Uterine smooth muscle cell (primary cell): ENCODE measurements around the gene CASQ1. TPM values are rescaled to one million over a fixed set of nuclear protein-coding genes. Genes with fewer than 3 reads are reported as not detected.

Experiments
- total RNA-seq: library from RNA; depleted of rRNA; stranded (reverse); fragments of >200 nt; gene quantifications from 2 replicates; pipeline ENCODE4 v1.2.3, GENCODE V29; 2014

CASQ1 gene
- 0.25 TPM in 1 of 2 replicates, not detected in the other for total RNA-seq

GRCh38 chr1:160189649-160190625, at the start of gene CASQ1:
CASQ1 (plus strand) TSS chr1:160190575; CDS start chr1:160190752, 177 bp downstream.

GRCh38 chr1:160151303-160151702, 39.1 kb upstream of the CASQ1 start, which contains the start of gene ATP1A4:
ATP1A4 (plus strand) TSS chr1:160151603; CDS start chr1:160152041, 438 bp downstream.

GRCh38 chr1:160205242-160206035, 15.1 kb downstream of the CASQ1 start, which contains the start of gene PEA15:
PEA15 (plus strand) TSS chr1:160205384; CDS start chr1:160211545, 6,161 bp downstream.

Other genes with a start within 250 kb of the CASQ1 start
- gene IGSF9, start 245.0 kb upstream of the CASQ1 start, total RNA-seq = under 0.01 TPM in 1 of 2 replicates, not detected in the other
- gene SLAMF9, start 236.3 kb upstream of the CASQ1 start, total RNA-seq = not detected in 2 replicates
- gene PIGM, start 158.6 kb upstream of the CASQ1 start, total RNA-seq = 3.1 and 4.0 TPM in 2 replicates
- under 0.01 TPM in 1 of 2 replicates, not detected in the other for gene KCNJ10, start 120.4 kb upstream of the CASQ1 start, total RNA-seq
- not detected in 2 replicates for gene KCNJ9, start 109.0 kb upstream of the CASQ1 start, total RNA-seq
- 12.3 and 32.0 TPM in 2 replicates for gene IGSF8, start 92.0 kb upstream of the CASQ1 start, total RNA-seq
- gene ATP1A2, start 74.8 kb upstream of the CASQ1 start, total RNA-seq = 0.37 TPM in 1 of 2 replicates, not detected in the other
- not detected in 2 replicates for gene ATP1A4, start 39.0 kb upstream of the CASQ1 start, total RNA-seq
- 69.9 and 81.6 TPM in 2 replicates for gene PEA15, start 14.8 kb downstream of the CASQ1 start, total RNA-seq
- 76.9 and 87.0 TPM in 2 replicates for gene DCAF8, start 72.0 kb downstream of the CASQ1 start, total RNA-seq
- 52.0 and 59.2 TPM in 2 replicates for gene PEX19, start 94.6 kb downstream of the CASQ1 start, total RNA-seq
- gene COPA, start 152.7 kb downstream of the CASQ1 start, total RNA-seq = 327 and 372 TPM in 2 replicates
- gene NCSTN, start 152.8 kb downstream of the CASQ1 start, total RNA-seq = 69.7 and 75.9 TPM in 2 replicates
- not detected in 2 replicates for gene NHLH1, start 176.5 kb downstream of the CASQ1 start, total RNA-seq
- gene VANGL2, start 210.0 kb downstream of the CASQ1 start, total RNA-seq = under 0.01 TPM in 1 of 2 replicates, not detected in the other